H9 (cell line): ENCODE results near the gene SLC1A1. TPM values are rescaled to one million over a fixed set of nuclear protein-coding genes. Genes with fewer than 3 reads are reported as not detected.

Experiments used
- DNase-seq: peaks from one replicate; pipeline ENCODE4 v3.0.0-alpha.2; 2017
- H2AFZ ChIP-seq: one replicate; pipeline ENCODE4 v1.6.1; 2013; ENCODE audit warnings: mild to moderate bottlenecking, low read length, control low read depth, moderate library complexity
- H2AK5ac ChIP-seq: 2 replicates; pipeline ENCODE4 v1.6.1; 2013; ENCODE audit warnings: low read length, control low read depth, mixed read lengths; ENCODE audit not compliant: insufficient read length
- H2BK120ac ChIP-seq: one replicate; pipeline ENCODE4 v1.6.1; 2013; ENCODE audit warnings: low read depth, mild to moderate bottlenecking, low read length, control low read depth, inconsistent platforms; ENCODE audit not compliant: poor library complexity, severe bottlenecking
- H2BK12ac ChIP-seq: 2 replicates; pipeline ENCODE4 v1.6.1; 2013; ENCODE audit warnings: low read length, control low read depth, mixed read lengths, low read depth; ENCODE audit not compliant: insufficient read length
- H2BK15ac ChIP-seq: 2 replicates; pipeline ENCODE4 v1.6.1; 2013; ENCODE audit warnings: low read depth, low read length, control low read depth
- H2BK20ac ChIP-seq: one replicate; pipeline ENCODE4 v1.6.1; 2013; ENCODE audit warnings: low read depth, mild to moderate bottlenecking, low read length, control low read depth, inconsistent platforms; ENCODE audit not compliant: poor library complexity, severe bottlenecking
- H2BK5ac ChIP-seq: 2 replicates; pipeline ENCODE4 v1.6.1; 2013; ENCODE audit warnings: low read length, control low read depth, mixed read lengths; ENCODE audit not compliant: insufficient read length
- H3K14ac ChIP-seq: 2 replicates; pipeline ENCODE4 v1.6.1; 2013; ENCODE audit warnings: low read length, control low read depth; ENCODE audit not compliant: insufficient read depth
- H3K18ac ChIP-seq: 2 replicates; pipeline ENCODE4 v1.6.1; 2013; ENCODE audit warnings: low read depth, mild to moderate bottlenecking, mixed read lengths, low read length, control low read depth; ENCODE audit not compliant: insufficient read length
- H3K23ac ChIP-seq: 2 replicates; pipeline ENCODE4 v1.6.1; 2013; ENCODE audit warnings: low read length, control low read depth, mixed read lengths, low read depth; ENCODE audit not compliant: insufficient read length
- H3K23me2 ChIP-seq: 2 replicates; pipeline ENCODE4 v1.6.1; 2013; ENCODE audit warnings: low read depth, mild to moderate bottlenecking, mixed read lengths, low read length, control low read depth; ENCODE audit not compliant: insufficient read length, poor library complexity, severe bottlenecking
- H3K27ac ChIP-seq: 2 replicates; pipeline ENCODE4 v1.5.1; 2013; ENCODE audit warnings: low read length, control low read depth, mixed read lengths, low read depth; ENCODE audit not compliant: insufficient read length
- H3K27me3 ChIP-seq: 2 replicates; pipeline ENCODE4 v1.6.1; 2013; ENCODE audit warnings: low read length, control low read depth, inconsistent platforms; ENCODE audit not compliant: insufficient read depth
- H3K4ac ChIP-seq: 2 replicates; pipeline ENCODE4 v1.6.1; 2013; ENCODE audit warnings: low read depth, mild to moderate bottlenecking, control low read depth, inconsistent platforms, low read length, moderate library complexity
- H3K4me1 ChIP-seq: 2 replicates; pipeline ENCODE4 v1.6.1; 2013; ENCODE audit warnings: low read length, control low read depth, inconsistent platforms; ENCODE audit not compliant: insufficient read depth
- H3K4me2 ChIP-seq: 2 replicates; pipeline ENCODE4 v1.6.1; 2013; ENCODE audit warnings: low read length, control low read depth, mixed read lengths; ENCODE audit not compliant: insufficient read length, insufficient read depth
- H3K56ac ChIP-seq: 2 replicates; pipeline ENCODE4 v1.6.1; 2013; ENCODE audit warnings: low read depth, mild to moderate bottlenecking, mixed read lengths, low read length, control low read depth; ENCODE audit not compliant: insufficient read length
- H3K79me1 ChIP-seq: 2 replicates; pipeline ENCODE4 v1.6.1; 2013; ENCODE audit warnings: low read depth, mild to moderate bottlenecking, moderate library complexity, low read length, control low read depth, inconsistent platforms; ENCODE audit not compliant: insufficient read depth, poor library complexity, severe bottlenecking
- H3K79me2 ChIP-seq: 2 replicates; pipeline ENCODE4 v1.6.1; 2013; ENCODE audit warnings: low read length, control low read depth, inconsistent platforms; ENCODE audit not compliant: insufficient read depth
- H3K9ac ChIP-seq: 2 replicates; pipeline ENCODE4 v1.6.1; 2013; ENCODE audit warnings: low read length, control low read depth, mixed read lengths; ENCODE audit not compliant: insufficient read length; ENCODE audit errors: extremely low read depth
- H3K9me3 ChIP-seq: one replicate; pipeline ENCODE4 v1.6.1; 2013; ENCODE audit warnings: low read depth, low read length, inconsistent platforms; ENCODE audit not compliant: control insufficient read depth
- H3T11ph ChIP-seq: one replicate; pipeline ENCODE4 v1.6.1; 2013; ENCODE audit warnings: mild to moderate bottlenecking, low read length, control low read depth, inconsistent platforms
- H4K20me1 ChIP-seq: one replicate; pipeline ENCODE4 v1.6.1; 2013; ENCODE audit not compliant: control insufficient read depth, insufficient read length, insufficient read depth
- H4K5ac ChIP-seq: 2 replicates; pipeline ENCODE4 v1.6.1; 2013; ENCODE audit warnings: low read depth, mild to moderate bottlenecking, mixed read lengths, low read length, control low read depth; ENCODE audit not compliant: insufficient read length
- H4K8ac ChIP-seq: replicated peaks from 2 replicates; pipeline ENCODE4 v1.6.1; 2013; ENCODE audit warnings: low read length, control low read depth, mixed read lengths, low read depth; ENCODE audit not compliant: insufficient read length
- H4K91ac ChIP-seq: 2 replicates; pipeline ENCODE4 v1.6.1; 2013; ENCODE audit warnings: low read depth, mild to moderate bottlenecking, moderate library complexity, mixed read lengths, low read length, control low read depth; ENCODE audit not compliant: insufficient read length
- H3K27ac Mint-ChIP-seq, 3 experiments: 2 replicates in 2 of 3; 3 replicates in 1 of 3; pipeline ENCODE4 v1.8.0; 2020 to 2021; ENCODE audit warnings: mixed read lengths in 3 of 3, mild to moderate bottlenecking in 1 of 3, moderate library complexity in 1 of 3
- H3K27me3 Mint-ChIP-seq: 2 replicates; pipeline ENCODE4 v1.8.0; 2021; ENCODE audit warnings: low read depth, mild to moderate bottlenecking, moderate library complexity, mixed read lengths
- H3K36me3 Mint-ChIP-seq, 3 experiments: 2 replicates in 2 of 3; 3 replicates in 1 of 3; pipeline ENCODE4 v1.8.0; 2020 to 2021; ENCODE audit warnings: low read depth in 3 of 3, mixed read lengths in 3 of 3; ENCODE audit not compliant: insufficient read depth in 1 of 3
- H3K4me1 Mint-ChIP-seq, 2 experiments: 2 replicates each; pipeline ENCODE4 v1.8.0; 2020; ENCODE audit warnings: mixed read lengths in 2 of 2
- H3K4me3 Mint-ChIP-seq, 2 experiments: 2 replicates in 1 of 2; 3 replicates in 1 of 2; pipeline ENCODE4 v1.8.0; 2020 to 2021; ENCODE audit warnings: mild to moderate bottlenecking in 2 of 2, mixed read lengths in 2 of 2, moderate library complexity in 1 of 2
- H3K9me3 Mint-ChIP-seq, 2 experiments: 2 replicates in 1 of 2; 3 replicates in 1 of 2; pipeline ENCODE4 v1.8.0; 2020; ENCODE audit warnings: mild to moderate bottlenecking in 2 of 2, mixed read lengths in 2 of 2, moderate library complexity in 1 of 2
- WGBS: extraction: QIAGEN DNeasy Blood & Tissue Kit; methylation state at CpG from one replicate; pipeline ENCODE4 v1.1.7; 2013; ENCODE audit warnings: missing lambda C conversion rate, low lambda C conversion rate, mixed read lengths; ENCODE audit not compliant: insufficient read length; ENCODE audit errors: extremely low coverage; 5-methylcytosine and 5-hydroxymethylcytosine counted together
- total RNA-seq: library from RNA; stranded (reverse); gene quantifications from 2 replicates; pipeline ENCODE4 v1.2.1, GENCODE V29; 2021
- TF ChIP-seq, protein P1 (sequence below): fragments of 200-600 bp; sonication (generic); conservative IDR thresholded peaks from 3 replicates; pipeline ENCODE4 v1.8.0; 2021; ENCODE audit warnings: antibody characterized with exemption, mild to moderate bottlenecking

Gene SLC1A1
- total RNA-seq, 1 experiment from 2014 or later: 4.7 TPM

DNA sequence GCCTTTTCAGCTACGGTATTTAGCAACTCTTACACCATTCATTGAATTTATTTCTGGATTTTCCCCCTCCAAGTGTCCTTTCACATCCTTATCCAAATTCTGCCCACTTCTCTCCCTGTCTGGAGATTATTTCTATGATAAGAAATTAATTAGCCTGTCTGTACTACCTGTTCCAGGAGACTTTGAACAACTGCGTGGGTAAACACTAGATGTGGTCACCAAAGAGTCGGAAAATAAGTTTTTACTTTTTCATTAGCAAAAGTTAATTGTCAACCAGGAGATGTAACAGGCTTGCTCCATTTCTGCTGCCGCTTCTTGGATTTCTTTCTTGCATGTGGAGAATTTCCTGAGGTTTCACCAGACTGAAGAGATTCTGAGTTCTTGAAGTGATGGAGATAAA is 14.0 kb downstream of the SLC1A1 start:
- H2BK120ac ChIP-seq: no peak overlapping the region
- H3K4ac ChIP-seq: no peak overlapping the region
- no peaks in the 10 kb centered on the region for H3K9me3 Mint-ChIP-seq
- no peak overlapping the region for H4K8ac ChIP-seq
- no peak overlapping the region for H3T11ph ChIP-seq
- H2BK5ac ChIP-seq: no peak overlapping the region
- no peak overlapping the region for H2AK5ac ChIP-seq
- H3K23me2 ChIP-seq: no peaks in the 10 kb centered on the region
- TF ChIP-seq, protein P1, sequence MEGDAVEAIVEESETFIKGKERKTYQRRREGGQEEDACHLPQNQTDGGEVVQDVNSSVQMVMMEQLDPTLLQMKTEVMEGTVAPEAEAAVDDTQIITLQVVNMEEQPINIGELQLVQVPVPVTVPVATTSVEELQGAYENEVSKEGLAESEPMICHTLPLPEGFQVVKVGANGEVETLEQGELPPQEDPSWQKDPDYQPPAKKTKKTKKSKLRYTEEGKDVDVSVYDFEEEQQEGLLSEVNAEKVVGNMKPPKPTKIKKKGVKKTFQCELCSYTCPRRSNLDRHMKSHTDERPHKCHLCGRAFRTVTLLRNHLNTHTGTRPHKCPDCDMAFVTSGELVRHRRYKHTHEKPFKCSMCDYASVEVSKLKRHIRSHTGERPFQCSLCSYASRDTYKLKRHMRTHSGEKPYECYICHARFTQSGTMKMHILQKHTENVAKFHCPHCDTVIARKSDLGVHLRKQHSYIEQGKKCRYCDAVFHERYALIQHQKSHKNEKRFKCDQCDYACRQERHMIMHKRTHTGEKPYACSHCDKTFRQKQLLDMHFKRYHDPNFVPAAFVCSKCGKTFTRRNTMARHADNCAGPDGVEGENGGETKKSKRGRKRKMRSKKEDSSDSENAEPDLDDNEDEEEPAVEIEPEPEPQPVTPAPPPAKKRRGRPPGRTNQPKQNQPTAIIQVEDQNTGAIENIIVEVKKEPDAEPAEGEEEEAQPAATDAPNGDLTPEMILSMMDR: no peak
- H3K27ac Mint-ChIP-seq: no peak overlapping the region
- H3K27me3 Mint-ChIP-seq: no peaks in the 10 kb centered on the region; the same call in 1 of the 2 replicates
- H3K18ac ChIP-seq: no peak overlapping the region
- H3K4me3 Mint-ChIP-seq: no peak overlapping the region
- peaks cover 12 to 13% of the 10 kb centered on the region in 2 experiments for H3K4me1 Mint-ChIP-seq
- no peak overlapping the region for H2BK12ac ChIP-seq
- H3K27me3 ChIP-seq: no peaks in the 10 kb centered on the region
- no peak overlapping the region for H3K27ac ChIP-seq
- no peaks in the 10 kb centered on the region for H3K79me1 ChIP-seq
- DNase-seq: no peak
- H2BK15ac ChIP-seq: no peak overlapping the region
- no peaks in the 10 kb centered on the region; the same call in 1 of the 2 replicates for H3K4me1 ChIP-seq
- no peak overlapping the region for H2AFZ ChIP-seq
- no peak overlapping the region for H3K14ac ChIP-seq
- H3K79me2 ChIP-seq: no peaks in the 10 kb centered on the region
- no peaks in the 10 kb centered on the region for H3K9me3 ChIP-seq
- WGBS: no CpG with 5 or more reads among the region's 4 CpGs
- no peak overlapping the region for H4K5ac ChIP-seq
- H4K20me1 ChIP-seq: no peaks in the 10 kb centered on the region
- H2BK20ac ChIP-seq: no peak overlapping the region
- H3K4me2 ChIP-seq: no peak overlapping the region
- H3K56ac ChIP-seq: no peak overlapping the region
- H3K23ac ChIP-seq: no peak overlapping the region
- H3K9ac ChIP-seq: no peak overlapping the region
- H3K36me3 Mint-ChIP-seq: no peaks in the 10 kb centered on the region
- H4K91ac ChIP-seq: no peak overlapping the region
